A549 (cell line): ENCODE results near the gene BBS4. TPM values are rescaled to one million over a fixed set of nuclear protein-coding genes. Genes with fewer than 3 reads are reported as not detected.

Experiments used
- ATAC-seq, 2 experiments: fragments of 200-7000 bp in 1 of 2; fragments of >200 bp in 1 of 2; cut with Nextera tagmentation in 1 of 2; cut with Tn5 transposase in 1 of 2; 3 replicates each; pipeline versions ENCODE4 v1.8.0 to v1.9.1; 2018 to 2020; ENCODE audit warnings: mild to moderate bottlenecking in 1 of 2, moderate library complexity in 1 of 2
- CTCF ChIA-PET: fragments of 300-600 bp; sonication (Branson Sonifier 250); formaldehyde crosslinking; extraction: SDS; loops from one replicate; lab custom pipeline; 2021; ENCODE audit warnings: antibody characterized with exemption, inconsistent platforms; lab: Yijun Ruan, JAX
- POLR2A ChIA-PET: fragments of 350-600 bp; formaldehyde crosslinking; extraction: SDS; loops from one replicate; lab custom pipeline; 2021; ENCODE audit warnings: antibody characterized with exemption, inconsistent platforms; lab: Yijun Ruan, JAX
- DNase-seq, 2 experiments: peaks; one replicate each; pipeline versions ENCODE4 v3.0.0 to v3.0.0-alpha.2; 2011 to 2016; ENCODE audit warnings: low read depth in 1 of 2, low spot score in 1 of 2
- FAIRE-seq: peaks from 2 replicates; lab custom pipeline; 2011; peaks lifted over from hg19 to GRCh38; lab: Jason Lieb, UNC
- H3K27ac ChIP-seq, 2 experiments: fragments of >200 bp; sonication (Bioruptor Twin); formaldehyde crosslinking; 3 replicates each; pipeline ENCODE4 v1.5.1; 2016 to 2017
- H3K4me1 ChIP-seq: fragments of >200 bp; sonication (Bioruptor Twin); formaldehyde crosslinking; 3 replicates; pipeline ENCODE4 v1.6.1; 2016
- H3K4me2 ChIP-seq: fragments of >200 bp; sonication (Bioruptor Twin); formaldehyde crosslinking; 3 replicates; pipeline ENCODE4 v1.6.1; 2016
- H3K4me3 ChIP-seq: fragments of >200 bp; sonication (Bioruptor Twin); formaldehyde crosslinking; 3 replicates; pipeline ENCODE4 v1.5.1; 2016
- H3K9me3 ChIP-seq: fragments of >200 bp; sonication (Bioruptor Twin); formaldehyde crosslinking; 3 replicates; pipeline ENCODE4 v1.6.1; 2016
- CHD2 ChIP-seq: fragments of 150-350 bp; IDR thresholded peaks from 2 replicates; pipeline ENCODE4 v1.6.1; 2014; ENCODE audit warnings: low read length; ENCODE audit not compliant: partially characterized antibody
- CHD4 ChIP-seq: fragments of 200-600 bp; sonication (generic); IDR thresholded peaks from 2 replicates; pipeline ENCODE4 v1.6.1; 2016; ENCODE audit warnings: antibody characterized with exemption, mild to moderate bottlenecking, borderline replicate concordance
- ESRRA ChIP-seq: fragments of 150-350 bp; IDR thresholded peaks from 2 replicates; pipeline ENCODE4 v1.6.1; 2014; ENCODE audit warnings: mild to moderate bottlenecking, low read length, borderline replicate concordance
- FOSB ChIP-seq: fragments of 250-450 bp; sonication (Bioruptor Pico); IDR thresholded peaks from 2 replicates; pipeline ENCODE4 v1.5.0; 2020; ENCODE audit warnings: mild to moderate bottlenecking, moderate library complexity
- FOSL2 ChIP-seq, 2 experiments: fragments of 450-650 bp in 1 of 2; fragments of >200 bp in 1 of 2; sonication (Bioruptor Twin) in 1 of 2; formaldehyde crosslinking; IDR thresholded peaks; 2 replicates each; pipeline versions ENCODE4 v1.5.0 to v1.6.1; 2016 to 2020; ENCODE audit warnings: mild to moderate bottlenecking in 1 of 2, moderate library complexity in 1 of 2
- FOXS1 ChIP-seq: fragments of 250-450 bp; sonication (Bioruptor Pico); IDR thresholded peaks from 2 replicates; pipeline ENCODE4 v1.5.0; 2020; ENCODE audit warnings: mild to moderate bottlenecking, moderate library complexity
- HOXA7 ChIP-seq: fragments of 250-450 bp; sonication (Bioruptor Pico); IDR thresholded peaks from 2 replicates; pipeline ENCODE4 v1.5.0; 2020; ENCODE audit warnings: mild to moderate bottlenecking, moderate library complexity
- HOXB5 ChIP-seq: fragments of 250-450 bp; sonication (Bioruptor Pico); IDR thresholded peaks from 2 replicates; pipeline ENCODE4 v1.5.0; 2020; ENCODE audit warnings: mild to moderate bottlenecking, moderate library complexity
- JUN ChIP-seq, 2 experiments: fragments of >200 bp; sonication (Bioruptor Twin); formaldehyde crosslinking; IDR thresholded peaks; 2 replicates in 1 of 2; 3 replicates in 1 of 2; pipeline ENCODE4 v1.6.1; 2016 to 2017
- MAZ ChIP-seq: fragments of 150-350 bp; IDR thresholded peaks from 2 replicates; pipeline ENCODE4 v1.6.1; 2014; ENCODE audit warnings: antibody characterized with exemption, low read depth, low read length, borderline replicate concordance
- NPAS2 ChIP-seq: fragments of 250-450 bp; sonication (Bioruptor Pico); IDR thresholded peaks from 2 replicates; pipeline ENCODE4 v1.8.0; 2022; ENCODE audit warnings: mild to moderate bottlenecking, moderate library complexity, borderline replicate concordance
- PHF8 ChIP-seq: fragments of 200-600 bp; sonication (generic); IDR thresholded peaks from 2 replicates; pipeline ENCODE4 v1.6.1; 2016; ENCODE audit warnings: low read depth, mild to moderate bottlenecking, antibody characterized with exemption, moderate library complexity, borderline replicate concordance
- POLR2A ChIP-seq: IDR thresholded peaks from 2 replicates; pipeline ENCODE4 v1.6.1; 2012; ENCODE audit warnings: mild to moderate bottlenecking, low read length
- POLR2AphosphoS2 ChIP-seq: conservative IDR thresholded peaks from 2 replicates; pipeline ENCODE4 v1.6.1; 2012; ENCODE audit warnings: low read length, improper control_type of control experiment, inconsistent platforms
- RAD21 ChIP-seq, 2 experiments: fragments of >200 bp in 1 of 2; sonication (Bioruptor Twin) in 1 of 2; formaldehyde crosslinking in 1 of 2; IDR thresholded peaks in 1 of 2; conservative IDR thresholded peaks in 1 of 2; 2 replicates in 1 of 2; 3 replicates in 1 of 2; pipeline ENCODE4 v1.6.1; 2012 to 2018; ENCODE audit warnings: inconsistent platforms in 1 of 2
- RARB ChIP-seq: fragments of 250-450 bp; sonication (Bioruptor Pico); IDR thresholded peaks from 2 replicates; pipeline ENCODE4 v1.8.0; 2021; ENCODE audit warnings: mild to moderate bottlenecking, moderate library complexity
- RFX5 ChIP-seq: fragments of 450-650 bp; IDR thresholded peaks from 2 replicates; pipeline ENCODE4 v1.7.1; 2014; ENCODE audit warnings: antibody characterized with exemption, mild to moderate bottlenecking, moderate library complexity
- SREBF2 ChIP-seq: fragments of 450-650 bp; IDR thresholded peaks from 2 replicates; pipeline ENCODE4 v1.6.1; 2014; ENCODE audit warnings: mild to moderate bottlenecking, moderate library complexity
- TFCP2L1 ChIP-seq: fragments of 250-450 bp; sonication (Bioruptor Pico); IDR thresholded peaks from 2 replicates; pipeline ENCODE4 v1.5.0; 2021; ENCODE audit warnings: mild to moderate bottlenecking
- ZFP36 ChIP-seq: fragments of 450-650 bp; IDR thresholded peaks from 2 replicates; pipeline ENCODE4 v1.6.1; 2014; ENCODE audit warnings: borderline replicate concordance; ENCODE audit not compliant: partially characterized antibody
- ZSCAN20 ChIP-seq: fragments of 250-450 bp; sonication (Bioruptor Pico); IDR thresholded peaks from 2 replicates; pipeline ENCODE4 v1.8.0; 2022; ENCODE audit warnings: mild to moderate bottlenecking, moderate library complexity
- WGBS: methylation state at CpG from one replicate; pipeline ENCODE4 v1.1.6; 2017; ENCODE audit errors: missing lambda C conversion rate; 5-methylcytosine and 5-hydroxymethylcytosine counted together
- polyA plus RNA-seq, 4 experiments: library from polyadenylated mRNA; depleted of rRNA in 3 of 4; stranded (reverse); fragments of >200 nt; fragmentation: RNase III in 1 of 4; extraction: RNeasy Plus Mini Kit Qiagen cat#74134 plus additional on column Dnase treatment in 1 of 4; gene quantifications; 2 replicates in 3 of 4; 3 replicates in 1 of 4; pipeline ENCODE4 v1.2.3, GENCODE V29; 2011 to 2017
- TF ChIP-seq, protein P1 (sequence below): fragments of 150-350 bp; IDR thresholded peaks from 2 replicates; pipeline ENCODE4 v1.6.1; 2014; ENCODE audit warnings: low read depth, mild to moderate bottlenecking, low read length
- TF ChIP-seq, protein P2 (sequence below): IDR thresholded peaks from 2 replicates; pipeline ENCODE4 v1.6.1; 2012
- TF ChIP-seq, protein P3 (sequence below): fragments of >200 bp; sonication (Bioruptor Twin); formaldehyde crosslinking; IDR thresholded peaks from 3 replicates; pipeline ENCODE4 v1.5.1; 2016

The BBS4 gene
- polyA plus RNA-seq, 2 of the 4 experiments (the other 2 are of a cell fraction): 22.6 to 40.4 TPM

DNA sequence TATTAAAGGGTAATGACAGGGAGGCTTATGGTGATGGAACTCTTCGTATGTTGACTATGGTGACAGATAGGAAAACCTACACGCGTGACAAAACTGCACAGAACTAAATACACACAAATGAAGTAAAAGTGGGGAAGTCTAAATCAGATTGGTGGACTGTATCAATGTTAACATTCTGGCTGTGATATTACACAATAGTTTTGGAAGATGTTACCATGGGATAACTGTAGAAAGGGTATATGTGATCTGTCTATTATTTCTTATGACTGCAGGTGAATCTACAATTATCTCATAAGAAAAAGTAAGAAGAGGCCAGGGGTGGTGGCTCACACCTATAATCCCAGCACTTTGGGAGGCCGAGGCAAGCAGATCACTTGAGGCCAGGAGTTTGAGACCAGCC lies 9.2 kb upstream of the BBS4 start:
- no peak overlapping the region for H3K4me3 ChIP-seq
- ChIA-PET POLR2A (interaction anchor here (1.9 kb wide), 1 partner anchor 9 kb away, joined by 8 read pairs; the partner anchor contains the start of genes BBS4 and HIGD2B), CTCF (interaction anchor here (1.0 to 6.1 kb wide), 2 partner anchors 46 to 77 kb away, joined by 3 to 27 read pairs; no protein-coding TSS in a partner anchor)
- no peak for ATAC-seq
- no peaks in the 10 kb centered on the region for H3K4me1 ChIP-seq
- 60% methylated on average over 4 of the region's 4 CpGs for whole genome bisulfite sequencing
- no peak overlapping the region for H3K27ac ChIP-seq
- DNase-seq: no peak
- TF ChIP-seq CHD4 (no peak), POLR2A (no peak), CHD2 (no peak), TFCP2L1 (CRISPR knock-in tag) (no peak), RAD21 (conservative IDR thresholded peaks at IDR 0.05 in 1 of 2, IDR thresholded peaks at IDR 0.05 in 1 of 2) (no peak), ZFP36 (no peak), FOSL2 (IDR thresholded peaks at IDR 0.05) (no peak), FOSL2 (CRISPR knock-in tag; IDR thresholded peaks at IDR 0.05) (no peak), HOXB5 (CRISPR knock-in tag) (no peak), PHF8 (no peak), RARB (CRISPR knock-in tag) (no peak), ZSCAN20 (no peak), FOSB (CRISPR knock-in tag) (no peak), HOXA7 (CRISPR knock-in tag) (no peak), SREBF2 (no peak)
- TF ChIP-seq, protein P1, sequence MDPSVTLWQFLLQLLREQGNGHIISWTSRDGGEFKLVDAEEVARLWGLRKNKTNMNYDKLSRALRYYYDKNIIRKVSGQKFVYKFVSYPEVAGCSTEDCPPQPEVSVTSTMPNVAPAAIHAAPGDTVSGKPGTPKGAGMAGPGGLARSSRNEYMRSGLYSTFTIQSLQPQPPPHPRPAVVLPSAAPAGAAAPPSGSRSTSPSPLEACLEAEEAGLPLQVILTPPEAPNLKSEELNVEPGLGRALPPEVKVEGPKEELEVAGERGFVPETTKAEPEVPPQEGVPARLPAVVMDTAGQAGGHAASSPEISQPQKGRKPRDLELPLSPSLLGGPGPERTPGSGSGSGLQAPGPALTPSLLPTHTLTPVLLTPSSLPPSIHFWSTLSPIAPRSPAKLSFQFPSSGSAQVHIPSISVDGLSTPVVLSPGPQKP: no peak
- TF ChIP-seq, protein P2, sequence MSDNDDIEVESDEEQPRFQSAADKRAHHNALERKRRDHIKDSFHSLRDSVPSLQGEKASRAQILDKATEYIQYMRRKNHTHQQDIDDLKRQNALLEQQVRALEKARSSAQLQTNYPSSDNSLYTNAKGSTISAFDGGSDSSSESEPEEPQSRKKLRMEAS: no peak
- no peak for FAIRE-seq
- H3K4me2 ChIP-seq: no peak overlapping the region
- H3K9me3 ChIP-seq: no peaks in the 10 kb centered on the region

DNA sequence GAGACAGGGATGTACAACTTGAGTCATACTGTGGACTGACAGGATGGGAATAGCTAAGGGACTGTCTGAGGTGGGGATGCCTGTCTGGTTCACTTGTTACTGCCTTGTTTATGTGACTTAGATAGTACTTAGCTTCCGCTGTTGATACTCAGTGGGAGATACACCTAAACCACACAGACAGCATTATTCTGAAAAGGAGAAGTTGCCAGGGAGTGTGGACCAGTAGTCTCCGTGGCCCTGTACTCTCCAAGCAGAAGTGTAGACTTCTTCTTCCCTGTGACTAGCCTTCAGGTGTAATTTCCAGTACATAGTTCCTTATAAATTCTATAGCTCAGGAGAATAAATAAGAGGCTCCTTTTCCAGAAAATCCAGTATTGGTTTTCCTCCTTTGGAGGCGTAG lies 5.1 kb upstream of the BBS4 start:
- Histone ChIP-seq H3K4me2 (no peak overlapping the region), H3K4me3 (no peak overlapping the region), H3K9me3 (no peaks in the 10 kb centered on the region), H3K27ac (no peak overlapping the region), H3K4me1 (peaks cover 4% of the 10 kb centered on the region; the same call in 1 of the 3 replicates)
- no peak for FAIRE-seq
- WGBS: 46% methylated on average over 3 of the region's 3 CpGs
- ChIA-PET CTCF (interaction anchor here (0.7 to 3.3 kb wide), 4 partner anchors 10 to 368 kb away, joined by 3 to 22 read pairs (median 6); no protein-coding TSS in a partner anchor), POLR2A (no interaction called here)
- TF ChIP-seq ESRRA: no peak
- no peak for TF ChIP-seq POLR2AphosphoS2
- no peak for TF ChIP-seq RAD21 (conservative IDR thresholded peaks at IDR 0.05 in 1 of 2, IDR thresholded peaks at IDR 0.05 in 1 of 2)
- no peak for TF ChIP-seq RFX5
- TF ChIP-seq MAZ: no peak
- TF ChIP-seq NPAS2 (CRISPR knock-in tag): no peak
- TF ChIP-seq FOXS1 (CRISPR knock-in tag): no peak
- no peak for ATAC-seq
- no peak for DNase-seq

DNA sequence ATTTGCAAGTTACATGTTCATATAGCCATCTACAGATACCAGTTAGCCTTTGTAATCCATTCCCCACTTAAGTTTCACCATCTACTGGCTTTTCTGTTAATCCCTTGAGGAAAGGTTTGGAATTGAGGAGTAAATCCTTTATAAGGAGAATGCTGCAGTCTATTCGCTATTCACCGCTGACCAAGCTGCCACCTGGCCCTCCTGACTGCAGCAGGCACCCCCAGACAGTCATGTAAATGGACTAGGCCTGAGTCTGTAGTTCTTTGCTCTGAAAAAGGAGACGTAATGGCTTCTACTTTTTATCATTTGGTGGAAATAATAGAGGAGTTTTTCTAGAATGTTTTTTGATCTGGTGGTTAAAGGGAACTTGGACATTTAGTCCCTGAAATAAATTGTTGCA lies 3.2 kb upstream of the BBS4 start:
- Histone ChIP-seq H3K9me3 (no peaks in the 10 kb centered on the region), H3K4me1 (peaks cover 8% of the 10 kb centered on the region; the same call in 1 of the 3 replicates), H3K4me3 (no peak overlapping the region), H3K4me2 (no peak overlapping the region), H3K27ac (no peak overlapping the region)
- FAIRE-seq (no peak), ATAC-seq (no peak), DNase-seq (no peak)
- TF ChIP-seq, protein P3, sequence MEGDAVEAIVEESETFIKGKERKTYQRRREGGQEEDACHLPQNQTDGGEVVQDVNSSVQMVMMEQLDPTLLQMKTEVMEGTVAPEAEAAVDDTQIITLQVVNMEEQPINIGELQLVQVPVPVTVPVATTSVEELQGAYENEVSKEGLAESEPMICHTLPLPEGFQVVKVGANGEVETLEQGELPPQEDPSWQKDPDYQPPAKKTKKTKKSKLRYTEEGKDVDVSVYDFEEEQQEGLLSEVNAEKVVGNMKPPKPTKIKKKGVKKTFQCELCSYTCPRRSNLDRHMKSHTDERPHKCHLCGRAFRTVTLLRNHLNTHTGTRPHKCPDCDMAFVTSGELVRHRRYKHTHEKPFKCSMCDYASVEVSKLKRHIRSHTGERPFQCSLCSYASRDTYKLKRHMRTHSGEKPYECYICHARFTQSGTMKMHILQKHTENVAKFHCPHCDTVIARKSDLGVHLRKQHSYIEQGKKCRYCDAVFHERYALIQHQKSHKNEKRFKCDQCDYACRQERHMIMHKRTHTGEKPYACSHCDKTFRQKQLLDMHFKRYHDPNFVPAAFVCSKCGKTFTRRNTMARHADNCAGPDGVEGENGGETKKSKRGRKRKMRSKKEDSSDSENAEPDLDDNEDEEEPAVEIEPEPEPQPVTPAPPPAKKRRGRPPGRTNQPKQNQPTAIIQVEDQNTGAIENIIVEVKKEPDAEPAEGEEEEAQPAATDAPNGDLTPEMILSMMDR: no peak
- TF ChIP-seq HOXB5 (CRISPR knock-in tag): no peak
- no peak for TF ChIP-seq JUN (IDR thresholded peaks at IDR 0.05)
- ChIA-PET POLR2A (no interaction called here), CTCF (interaction anchor here (0.6 to 2.5 kb wide), 2 partner anchors 49 to 83 kb away, joined by 3 to 8 read pairs; no protein-coding TSS in a partner anchor)
- 91% methylated on average over 3 of the region's 3 CpGs for WGBS
